Prostate gland (tissue), 2 donors: ENCODE data around the gene CLN5.

ENCODE experiments used
- CTCF ChIP-seq, 4 experiments: fragments of 200-600 bp in 2 of 4; fragments of 450-650 bp in 2 of 4; sonication (generic) in 2 of 4; IDR thresholded peaks; 1 replicate in 3 of 4; 2 replicates in 1 of 4; pipeline ENCODE4 v1.5.1; 2016 to 2019; ENCODE audit warnings: antibody characterized with exemption in 4 of 4, mild to moderate bottlenecking in 2 of 4, moderate library complexity in 2 of 4
- POLR2A ChIP-seq: fragments of 450-650 bp; IDR thresholded peaks from one replicate; pipeline ENCODE4 v1.6.1; 2016; ENCODE audit warnings: antibody characterized with exemption, mild to moderate bottlenecking

- TF ChIP-seq CTCF (IDR thresholded peaks at IDR 0.05) (no peak), POLR2A (no peak)
These were observed 36.7 kb upstream of the CLN5 start for GRCh38 chr13:76955193-76955592.
